Karpas-422 (cell line): ENCODE data around the gene DISP3. TPM values are rescaled to one million over a fixed set of nuclear protein-coding genes. Genes with fewer than 3 reads are reported as not detected.

Source experiments
- DNase-seq: peaks from one replicate; pipeline ENCODE4 v3.0.0-alpha.2; 2015
- H2AFZ ChIP-seq: fragments of 200-600 bp; sonication (generic); 2 replicates; pipeline ENCODE4 v1.6.1; 2014; ENCODE audit warnings: antibody characterized with exemption, low read length, mixed read lengths
- H3K27ac ChIP-seq: fragments of 200-600 bp; sonication (generic); 2 replicates; pipeline ENCODE4 v1.5.1; 2014; ENCODE audit warnings: mild to moderate bottlenecking, low read length, moderate library complexity
- H3K27me3 ChIP-seq: fragments of 200-600 bp; sonication (generic); 2 replicates; pipeline ENCODE4 v1.6.1; 2014; ENCODE audit warnings: low read length, mixed read lengths
- H3K36me3 ChIP-seq: fragments of 200-600 bp; sonication (generic); 2 replicates; pipeline ENCODE4 v1.6.1; 2014; ENCODE audit warnings: low read length, mixed read lengths; ENCODE audit not compliant: insufficient read depth
- H3K4me1 ChIP-seq: fragments of 200-600 bp; sonication (generic); 2 replicates; pipeline ENCODE4 v1.6.1; 2014; ENCODE audit warnings: mild to moderate bottlenecking, low read length, mixed read lengths
- H3K4me2 ChIP-seq: fragments of 200-600 bp; sonication (generic); 2 replicates; pipeline ENCODE4 v1.6.1; 2014; ENCODE audit warnings: low read length, low read depth, mild to moderate bottlenecking; ENCODE audit not compliant: poor library complexity, severe bottlenecking
- H3K4me3 ChIP-seq: fragments of 200-600 bp; sonication (generic); 2 replicates; pipeline ENCODE4 v1.5.1; 2014; ENCODE audit warnings: mild to moderate bottlenecking, antibody characterized with exemption, low read length, mixed read lengths
- H3K79me2 ChIP-seq: fragments of 200-600 bp; sonication (generic); 2 replicates; pipeline ENCODE4 v1.6.1; 2014; ENCODE audit warnings: mild to moderate bottlenecking, low read length, mixed read lengths
- H3K9ac ChIP-seq: fragments of 200-600 bp; sonication (generic); 2 replicates; pipeline ENCODE4 v1.6.0; 2014; ENCODE audit warnings: low read length
- H3K9me2 ChIP-seq: fragments of 200-600 bp; sonication (generic), shearing (Covaris generic); replicated peaks from 2 replicates; pipeline ENCODE4 v1.6.0; 2014; ENCODE audit warnings: mild to moderate bottlenecking, low read length, moderate library complexity; ENCODE audit not compliant: insufficient read depth
- H3K9me3 ChIP-seq: fragments of 300-700, 200-600 bp; sonication (generic); 2 replicates; pipeline ENCODE4 v1.6.1; 2014; ENCODE audit warnings: low read length, mixed read lengths
- H4K20me1 ChIP-seq: fragments of 200-600 bp; sonication (generic); 2 replicates; pipeline ENCODE4 v1.6.1; 2014; ENCODE audit warnings: mild to moderate bottlenecking, antibody characterized with exemption, low read length, low read depth; ENCODE audit not compliant: insufficient read depth
- total RNA-seq: library from RNA; depleted of rRNA; stranded (reverse); fragments of >200 nt; shearing (Covaris generic); gene quantifications from 2 replicates; pipeline ENCODE4 v1.2.3, GENCODE V29; 2014; ENCODE audit warnings: low replicate concordance

DISP3 gene
- total RNA-seq, 1 experiment from 2014 or later: 0.04 TPM

DNA sequence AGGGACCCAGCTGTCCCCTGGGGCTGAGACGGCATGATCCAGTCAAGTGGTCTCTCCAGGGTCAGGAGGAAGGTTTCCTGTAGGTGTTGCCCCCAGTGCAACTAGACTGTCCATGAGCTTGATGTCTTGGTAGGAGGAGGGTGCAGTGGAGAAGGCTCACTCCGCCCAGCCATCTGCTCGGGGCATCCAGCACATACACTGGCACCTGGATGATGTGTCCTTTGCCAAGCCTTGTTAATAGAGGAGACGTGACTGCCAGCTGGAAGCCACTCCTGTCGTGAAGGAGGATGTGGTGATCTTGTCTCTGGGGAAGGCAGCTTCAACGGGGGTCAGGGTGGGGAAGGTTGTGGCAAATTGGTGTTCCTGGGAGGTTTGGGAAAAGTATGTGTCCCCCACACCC is 6.2 kb downstream of the DISP3 start:
- Histone ChIP-seq H3K27me3 (no peaks in the 10 kb centered on the region), H3K27ac (no peak overlapping the region), H3K9me2 (no peaks in the 10 kb centered on the region), H4K20me1 (no peaks in the 10 kb centered on the region), H3K4me3 (no peak overlapping the region), H3K4me1 (no peaks in the 10 kb centered on the region), H2AFZ (no peak overlapping the region), H3K4me2 (no peak overlapping the region), H3K9me3 (no peaks in the 10 kb centered on the region), H3K36me3 (no peaks in the 10 kb centered on the region), H3K79me2 (no peaks in the 10 kb centered on the region), H3K9ac (no peak overlapping the region)
- DNase-seq: no peak

DNA sequence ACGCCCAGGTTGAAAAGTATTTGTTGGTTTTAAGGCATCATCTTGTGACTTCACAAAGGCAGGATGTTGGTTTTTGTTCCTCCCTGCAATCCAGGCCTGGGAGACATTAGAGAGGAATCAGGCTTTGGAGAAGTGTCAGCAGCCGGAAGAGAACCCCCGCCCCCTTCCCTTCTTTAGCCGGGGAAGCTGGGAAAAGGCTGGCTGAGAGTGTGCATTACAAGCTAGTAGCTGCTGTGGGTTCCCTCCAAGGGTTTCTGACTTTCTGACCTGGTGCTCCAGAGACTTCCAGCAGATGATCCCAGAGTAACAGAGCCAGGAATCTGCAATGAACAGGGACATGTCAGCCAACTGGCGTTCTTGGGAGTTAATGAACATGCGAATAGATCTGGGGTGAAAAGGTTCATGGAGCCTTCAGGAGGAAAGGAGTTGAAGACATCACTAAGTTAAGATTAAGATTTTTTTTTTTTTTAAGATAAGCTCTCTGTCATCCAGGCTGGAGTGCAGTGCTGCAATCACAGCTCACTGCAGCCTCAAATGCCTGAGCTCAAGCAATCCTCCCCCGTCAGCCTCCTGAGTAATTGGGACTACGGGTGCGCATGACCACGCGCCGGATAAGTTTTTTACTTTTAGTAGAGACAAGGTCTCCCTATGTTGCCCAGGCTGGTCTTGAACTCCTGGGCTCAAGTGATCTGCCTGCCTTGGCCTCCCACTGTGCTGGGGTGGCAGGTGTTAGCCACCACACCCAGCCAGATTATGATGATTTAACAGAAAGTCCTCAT is 7.5 kb downstream of the DISP3 start:
- Histone ChIP-seq H3K27ac (no peak overlapping the region), H3K79me2 (no peaks in the 10 kb centered on the region), H2AFZ (no peak overlapping the region), H3K27me3 (no peaks in the 10 kb centered on the region), H4K20me1 (no peaks in the 10 kb centered on the region), H3K9me2 (no peaks in the 10 kb centered on the region), H3K4me3 (no peak overlapping the region), H3K4me1 (no peaks in the 10 kb centered on the region), H3K9ac (no peak overlapping the region), H3K4me2 (no peak overlapping the region), H3K9me3 (no peaks in the 10 kb centered on the region), H3K36me3 (no peaks in the 10 kb centered on the region)
- DNase-seq: no peak

DNA sequence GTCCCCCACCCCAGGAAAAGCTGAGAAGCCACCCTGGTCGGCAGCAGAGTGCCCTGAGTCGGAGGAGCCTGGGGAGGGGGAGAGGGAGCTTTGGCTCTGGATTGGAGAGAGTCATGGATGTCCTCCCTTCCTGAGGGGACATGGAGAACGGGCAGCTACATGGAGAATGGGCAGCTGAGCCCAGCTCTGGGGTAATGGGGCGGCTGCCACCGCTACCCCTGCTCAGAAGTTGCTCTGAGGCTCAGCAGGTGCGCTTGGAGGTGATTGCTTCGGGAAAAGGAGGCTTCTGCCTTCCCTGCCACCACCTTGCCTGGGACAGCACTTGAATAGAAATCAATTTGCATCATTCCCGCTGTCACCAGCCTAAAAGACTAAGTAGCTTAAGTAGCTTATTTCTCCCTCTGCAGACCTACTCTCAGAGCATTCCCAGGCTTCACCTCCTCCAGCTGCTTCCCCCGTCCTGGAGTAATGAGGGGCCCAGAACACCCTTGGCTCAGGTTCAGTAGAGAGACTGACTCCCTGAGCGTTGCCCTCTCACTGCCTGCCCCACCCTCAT is 8.3 kb downstream of the DISP3 start:
- Histone ChIP-seq H3K36me3 (no peaks in the 10 kb centered on the region), H3K9ac (no peak overlapping the region), H3K79me2 (no peaks in the 10 kb centered on the region), H3K4me1 (no peaks in the 10 kb centered on the region), H3K27me3 (no peaks in the 10 kb centered on the region), H3K27ac (no peak overlapping the region), H4K20me1 (no peaks in the 10 kb centered on the region), H3K9me3 (no peaks in the 10 kb centered on the region), H3K4me3 (no peak overlapping the region), H3K4me2 (no peak overlapping the region), H3K9me2 (no peaks in the 10 kb centered on the region), H2AFZ (no peak overlapping the region)
- no peak for DNase-seq

DNA sequence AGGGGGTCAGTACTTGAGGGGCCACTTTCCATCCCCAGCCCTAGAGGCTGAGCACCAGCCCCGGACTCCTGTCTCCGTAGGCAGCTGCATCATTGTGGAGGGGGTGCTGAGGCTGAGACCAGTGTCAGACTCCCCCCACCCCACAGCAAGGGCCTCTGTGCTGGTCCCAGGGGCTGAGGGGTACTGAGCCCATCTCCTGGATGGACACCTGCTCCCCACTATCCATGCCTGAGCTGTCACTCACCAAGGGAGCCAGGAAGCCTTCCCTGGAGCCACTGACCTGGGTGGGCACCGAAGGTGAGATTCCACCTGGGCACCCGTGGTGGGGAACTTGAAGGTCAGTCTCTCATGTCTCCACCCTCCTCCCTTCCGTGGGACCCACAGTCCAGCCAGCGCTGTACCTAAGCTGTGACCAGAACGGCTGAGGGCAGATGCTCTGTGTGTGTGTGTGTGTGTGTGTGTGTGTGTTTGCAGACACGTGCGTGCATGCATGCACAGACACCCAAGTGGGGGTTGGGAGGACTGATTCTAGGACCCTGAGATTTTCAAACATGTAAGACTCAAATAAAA is 9.3 kb downstream of the DISP3 start:
- Histone ChIP-seq H3K4me1 (no peaks in the 10 kb centered on the region), H3K9me3 (no peaks in the 10 kb centered on the region), H3K9ac (no peak overlapping the region), H4K20me1 (no peaks in the 10 kb centered on the region), H3K27ac (no peak overlapping the region), H3K27me3 (no peaks in the 10 kb centered on the region), H3K9me2 (no peaks in the 10 kb centered on the region), H3K79me2 (no peaks in the 10 kb centered on the region), H3K36me3 (no peaks in the 10 kb centered on the region), H2AFZ (no peak overlapping the region), H3K4me3 (no peak overlapping the region), H3K4me2 (no peak overlapping the region)
- DNase-seq: no peak

DNA sequence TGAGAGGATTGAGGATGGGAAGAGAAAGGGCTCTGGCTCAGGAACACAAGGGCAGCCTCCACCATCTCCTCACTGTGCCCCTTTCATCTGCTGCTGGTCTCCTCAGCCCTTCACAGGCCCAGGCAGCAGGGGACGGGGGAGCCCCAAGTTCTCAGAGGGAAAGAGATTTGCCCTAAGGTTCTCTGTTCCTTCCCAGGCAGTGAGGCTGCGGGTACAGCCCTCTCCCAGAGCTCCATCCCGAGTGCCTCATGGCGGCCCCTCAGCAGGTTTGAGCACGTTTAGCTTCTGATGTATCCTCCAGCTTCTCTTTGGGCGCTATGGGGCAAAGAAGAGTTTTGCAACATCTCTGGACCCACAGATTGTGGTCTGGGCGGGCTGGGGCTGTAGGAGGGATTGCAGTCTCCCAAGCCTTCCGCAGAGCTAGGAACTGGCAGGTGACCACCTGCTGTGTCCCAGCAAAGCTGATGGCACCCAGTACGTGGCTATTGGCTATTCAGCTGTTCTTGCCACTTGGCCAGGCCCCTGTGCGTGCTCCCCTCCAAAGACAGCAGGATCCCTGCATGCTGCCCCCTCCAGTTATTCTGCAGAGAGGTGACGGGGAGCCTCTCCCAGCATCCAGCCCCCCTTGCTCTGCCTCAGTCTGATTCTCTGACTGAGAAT is 10.1 kb downstream of the DISP3 start:
- no peaks in the 10 kb centered on the region for H3K36me3 ChIP-seq
- H2AFZ ChIP-seq: no peak overlapping the region
- DNase-seq: no peak
- H3K27me3 ChIP-seq: no peaks in the 10 kb centered on the region
- no peak overlapping the region for H3K27ac ChIP-seq
- H3K79me2 ChIP-seq: no peaks in the 10 kb centered on the region
- no peak overlapping the region for H3K4me3 ChIP-seq
- H3K4me2 ChIP-seq: no peak overlapping the region
- H3K4me1 ChIP-seq: no peaks in the 10 kb centered on the region
- H4K20me1 ChIP-seq: no peaks in the 10 kb centered on the region
- H3K9me2 ChIP-seq: no peaks in the 10 kb centered on the region
- H3K9ac ChIP-seq: no peak overlapping the region
- no peaks in the 10 kb centered on the region for H3K9me3 ChIP-seq

DNA sequence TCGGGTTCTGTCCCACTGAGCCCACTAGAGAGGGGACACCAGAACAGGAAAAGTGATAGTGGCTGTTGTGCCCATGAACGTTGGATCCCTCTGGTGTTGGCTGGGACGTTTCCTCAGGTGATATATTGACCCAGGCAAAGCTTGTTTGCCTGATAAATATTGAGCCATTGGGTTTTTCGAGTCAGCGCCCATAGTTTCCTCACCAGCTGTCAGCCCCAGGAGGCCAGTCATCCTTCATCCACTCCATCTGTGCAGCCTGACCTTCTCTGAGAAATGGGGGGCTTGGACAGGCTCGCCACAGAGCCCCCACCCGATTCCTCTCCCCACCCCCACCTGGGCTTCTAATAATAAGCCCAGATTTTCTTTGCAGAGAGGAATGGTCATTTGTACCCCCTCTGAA is 13.3 kb downstream of the DISP3 start:
- H3K9ac ChIP-seq: no peak overlapping the region
- no peaks in the 10 kb centered on the region for H3K9me2 ChIP-seq
- H3K9me3 ChIP-seq: no peaks in the 10 kb centered on the region
- no peak overlapping the region for H3K4me2 ChIP-seq
- no peaks in the 10 kb centered on the region for H3K27me3 ChIP-seq
- no peak overlapping the region for H3K27ac ChIP-seq
- H3K79me2 ChIP-seq: no peaks in the 10 kb centered on the region
- no peaks in the 10 kb centered on the region for H3K36me3 ChIP-seq
- no peaks in the 10 kb centered on the region for H3K4me1 ChIP-seq
- no peak for DNase-seq
- no peak overlapping the region for H3K4me3 ChIP-seq
- H4K20me1 ChIP-seq: no peaks in the 10 kb centered on the region
- no peak overlapping the region for H2AFZ ChIP-seq

DNA sequence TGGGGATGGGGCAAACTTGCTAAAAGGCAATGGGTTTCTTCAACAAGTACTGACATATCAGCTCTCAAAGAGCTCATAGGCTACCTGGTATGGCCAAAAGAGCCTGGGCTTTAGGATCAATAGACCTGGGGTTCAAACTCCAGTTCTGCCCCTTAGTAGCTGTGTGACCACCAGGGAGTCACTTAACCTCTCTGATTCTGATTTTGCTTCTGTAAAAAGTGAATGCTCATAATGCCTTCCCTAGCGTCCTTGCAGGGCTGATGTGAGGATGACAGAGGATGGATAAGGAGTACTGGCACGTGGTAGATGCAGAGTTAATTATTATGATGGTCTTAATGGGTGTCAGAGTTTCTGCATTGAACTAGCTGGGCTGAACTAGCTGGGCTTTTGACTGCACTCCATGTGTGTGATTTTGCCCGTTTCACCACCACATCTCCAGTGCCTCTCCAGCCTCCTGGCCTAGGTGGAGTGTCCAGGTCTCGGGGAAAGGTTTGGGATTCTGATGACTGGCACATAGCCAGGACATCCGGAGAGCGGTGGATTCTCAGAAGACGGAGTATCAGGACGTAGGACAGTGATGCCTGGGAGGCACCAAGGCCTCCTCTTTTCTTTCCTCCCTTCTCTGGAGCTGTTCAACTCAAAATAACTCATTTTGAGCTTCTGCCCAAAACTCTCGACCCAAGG is 15.2 kb downstream of the DISP3 start:
- DNase-seq: no peak
- no peaks in the 10 kb centered on the region for H3K4me1 ChIP-seq
- no peak overlapping the region for H3K4me3 ChIP-seq
- H3K4me2 ChIP-seq: no peak overlapping the region
- H3K79me2 ChIP-seq: no peaks in the 10 kb centered on the region
- H4K20me1 ChIP-seq: no peaks in the 10 kb centered on the region
- H3K27me3 ChIP-seq: no peaks in the 10 kb centered on the region
- H3K9ac ChIP-seq: no peak overlapping the region
- no peaks in the 10 kb centered on the region for H3K36me3 ChIP-seq
- H3K9me2 ChIP-seq: no peaks in the 10 kb centered on the region
- no peak overlapping the region for H2AFZ ChIP-seq
- H3K27ac ChIP-seq: no peak overlapping the region
- H3K9me3 ChIP-seq: no peaks in the 10 kb centered on the region

DNA sequence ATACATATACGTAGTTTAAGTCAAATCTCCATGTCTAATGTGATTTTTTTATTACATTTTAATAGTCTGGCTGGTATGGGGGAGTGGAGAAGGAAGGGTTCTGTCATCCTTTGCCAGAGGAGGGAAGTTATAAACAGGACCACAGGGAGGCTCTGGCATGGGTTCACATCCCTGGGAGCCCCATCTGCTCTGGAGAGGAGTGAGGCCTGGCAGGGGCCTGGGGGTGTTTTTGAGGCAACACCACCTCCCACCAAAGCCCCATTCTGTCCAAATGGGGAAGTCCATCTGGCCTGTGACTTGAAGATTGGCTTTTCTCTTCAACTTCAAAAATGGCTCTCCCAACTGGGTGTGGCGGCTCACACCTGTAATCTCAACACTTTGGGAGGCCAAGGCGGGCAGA is 15.8 kb downstream of the DISP3 start:
- no peak overlapping the region for H3K4me2 ChIP-seq
- no peaks in the 10 kb centered on the region for H3K9me3 ChIP-seq
- no peak overlapping the region for H2AFZ ChIP-seq
- no peaks in the 10 kb centered on the region for H3K27me3 ChIP-seq
- H3K27ac ChIP-seq: no peak overlapping the region
- H3K9me2 ChIP-seq: no peaks in the 10 kb centered on the region
- H3K79me2 ChIP-seq: no peaks in the 10 kb centered on the region
- H3K4me3 ChIP-seq: no peak overlapping the region
- no peaks in the 10 kb centered on the region for H3K4me1 ChIP-seq
- DNase-seq: no peak
- no peaks in the 10 kb centered on the region for H3K36me3 ChIP-seq
- H3K9ac ChIP-seq: no peak overlapping the region
- no peaks in the 10 kb centered on the region for H4K20me1 ChIP-seq
